GM04504 (cell line): Measurements from ENCODE around the gene TMEM179.

Experiments
- DNase-seq: peaks from one replicate; pipeline ENCODE4 v3.0.0-alpha.2; 2012; ENCODE audit warnings: low read depth

TMEM179 gene

GRCh38 chr14:104569435-104569834 lies 35.1 kb downstream of the TMEM179 start:
- DNase-seq, result no peak

- DNase-seq, result no peak
These were observed 36.0 kb downstream of the TMEM179 start for GRCh38 chr14:104568620-104569019.

GRCh38 chr14:104567957-104568225 lies 36.7 kb downstream of the TMEM179 start:
- no peak for DNase-seq

- no peak for DNase-seq
These were observed 37.2 kb downstream of the TMEM179 start for GRCh38 chr14:104567141-104567956.

- DNase-seq, result no peak
These were observed 39.6 kb downstream of the TMEM179 start for GRCh38 chr14:104564744-104565679.

GRCh38 chr14:104563742-104564615 lies 40.6 kb downstream of the TMEM179 start:
- DNase-seq, result peak; percentile 18

- DNase-seq, result no peak
These were observed 41.3 kb downstream of the TMEM179 start for GRCh38 chr14:104563191-104563741.

- no peak for DNase-seq
These were observed 42.0 kb downstream of the TMEM179 start for GRCh38 chr14:104562606-104563005.

- no peak for DNase-seq
These were observed 42.7 kb downstream of the TMEM179 start for GRCh38 chr14:104561632-104562495.

- DNase-seq, result no peak
These were observed 43.4 kb downstream of the TMEM179 start for GRCh38 chr14:104561124-104561557.

GRCh38 chr14:104560586-104560945 lies 44.0 kb downstream of the TMEM179 start:
- no peak for DNase-seq

- no peak for DNase-seq
These were observed 44.6 kb downstream of the TMEM179 start for GRCh38 chr14:104559804-104560585.

GRCh38 chr14:104559028-104559803 lies 45.4 kb downstream of the TMEM179 start:
- DNase-seq, result no peak

- no peak for DNase-seq
These were observed 46.1 kb downstream of the TMEM179 start for GRCh38 chr14:104558231-104559027.

- DNase-seq, result no peak
These were observed 46.8 kb downstream of the TMEM179 start for GRCh38 chr14:104557766-104558165.

GRCh38 chr14:104557086-104557485 lies 47.5 kb downstream of the TMEM179 start:
- no peak for DNase-seq

- no peak for DNase-seq
These were observed 48.1 kb downstream of the TMEM179 start for GRCh38 chr14:104556256-104557021.
